ENCODE measurements around the gene MRPS7. TPM values are rescaled to one million over a fixed set of nuclear protein-coding genes. Genes with fewer than 3 reads are reported as not detected.

The MRPS7 gene
- total and polyA plus RNA-seq, 10 of the 15 experiments (the other 5 are each of a cell fraction or from before 2014, with no cell fraction given), result 88.4 to 217 (median 109) TPM

- FAIRE-seq, result no peak
- no peaks in the 10 kb centered on the region for H3K36me3 ChIP-seq (ENCODE audit: control insufficient read depth in 2 of 2, insufficient read depth in 2 of 2, low read length in 1 of 2)
- H3K4me3 ChIP-seq, result no peak overlapping the region
- H4K20me1 ChIP-seq (ENCODE audit: control insufficient read depth, insufficient read depth), result no peaks in the 10 kb centered on the region
- no peaks in the 10 kb centered on the region for H3K27me3 ChIP-seq (replicated peaks in 1 of 2; ENCODE audit: control insufficient read depth in 2 of 2, insufficient read depth in 2 of 2, low read length in 1 of 2)
- no peak overlapping the region for H3K4me2 ChIP-seq (ENCODE audit: control insufficient read depth, insufficient read depth)
- no peak for ATAC-seq
- H3K9ac ChIP-seq (ENCODE audit: control insufficient read depth, insufficient read depth, low read length), result no peak overlapping the region
- intact Hi-C loops (cut with micrococcal nuclease; ENCODE audit: unreplicated experiment) (no loop called here), in situ Hi-C loops (cut with MboI) (no loop called here)
- H2AFZ ChIP-seq (ENCODE audit: control insufficient read depth, low read depth, low read length), result no peak overlapping the region
- H3K79me2 ChIP-seq (ENCODE audit: control insufficient read depth, insufficient read depth, low read length), result peaks cover 1% of the 10 kb centered on the region; the same call in 1 of the 2 replicates
- H3K4me1 ChIP-seq (ENCODE audit: control insufficient read depth, insufficient read depth, low read length), result peaks cover 24% of the 10 kb centered on the region
- ChIA-PET RAD21 (ENCODE audit: unreplicated experiment) (interaction anchor here (1.1 kb wide), 1 partner anchor 12 kb away, joined by 3 read pairs; the partner anchor contains the start of gene SLC25A19), POLR2A (interaction anchor here (0.6 to 14.5 kb wide), 4 partner anchors 12 to 102 kb away, joined by 4 to 255 read pairs (median 7); partner anchors contain the start of gene SLC25A19), SMC1A (ENCODE audit: uncharacterized antibody, unreplicated experiment) (interaction anchor here (13.6 kb wide), 1 partner anchor 16 kb away, joined by 243 read pairs; no protein-coding TSS in a partner anchor), CTCF (no interaction called here)
- 94% methylated on average over 9 of the region's 9 CpGs for WGBS (ENCODE audit: insufficient coverage, insufficient replicate concordance, low lambda C conversion rate, missing lambda C conversion rate)
- no TSS peak for BruUV-seq (replicated peaks)
- no peak for DNase-seq (ENCODE audit: low read depth, low spot score)
- H3K27ac ChIP-seq (ENCODE audit: control insufficient read depth, insufficient read depth), result no peak overlapping the region
- no peaks in the 10 kb centered on the region for H3K9me3 ChIP-seq (replicated peaks; ENCODE audit: control insufficient read depth, insufficient read depth, low read length)
- TF ChIP-seq ZBTB11 (CRISPR knock-in tag; IDR thresholded peaks at IDR 0.05) (no peak), NR2C1 (IDR thresholded peaks at IDR 0.05) (no peak), GABPA (IDR thresholded peaks at IDR 0.05; ENCODE audit: low read depth) (no peak), BCL3 (IDR thresholded peaks at IDR 0.05; ENCODE audit: borderline replicate concordance, insufficient read depth, low read depth, low read length, poor library complexity, severe bottlenecking) (no peak), ETV6 (conservative IDR thresholded peaks at IDR 0.05 in 1 of 2, IDR thresholded peaks at IDR 0.05 in 1 of 2; ENCODE audit: borderline replicate concordance in 1 of 2, low read depth in 1 of 2) (no peak), TBL1XR1 (IDR thresholded peaks at IDR 0.05; ENCODE audit: low read depth, low read length) (no peak), SUPT20H (IDR thresholded peaks at IDR 0.05; ENCODE audit: borderline replicate concordance, control insufficient read depth, low read depth, low read length) (no peak), SMAD5 (IDR thresholded peaks at IDR 0.05; ENCODE audit: low read depth) (no peak), USF2 (IDR thresholded peaks at IDR 0.05; ENCODE audit: borderline replicate concordance, low read depth, low read length) (no peak), ATF7 (IDR thresholded peaks at IDR 0.05; ENCODE audit: low read depth) (no peak), BCLAF1 (IDR thresholded peaks at IDR 0.05) (no peak), HSF1 (IDR thresholded peaks at IDR 0.05; ENCODE audit: low read depth, low read length) (no peak), CHD4 (IDR thresholded peaks at IDR 0.05) (no peak), NR2F1 (conservative IDR thresholded peaks at IDR 0.05) (no peak)
These were observed 39.4 kb downstream of the MRPS7 start for GRCh38 chr17:75301049-75301448.
